ENCODE results near the gene BICRAL. TPM values are rescaled to one million over a fixed set of nuclear protein-coding genes. Genes with fewer than 3 reads are reported as not detected.
A peak's percentile ranks its signal among the peaks of the same experiment; 100 is the strongest.

Gene BICRAL
- total and polyA plus RNA-seq, 2 experiments from 2014 or later, result 2.1 to 6.3 TPM

- peaks cover 33% of the 10 kb centered on the region for H3K4me1 ChIP-seq (ENCODE audit: insufficient read depth)
- no peak overlapping the region for H2AFZ ChIP-seq
- no peak for DNase-seq (ENCODE audit: low spot score)
- WGBS (ENCODE audit: low lambda C conversion rate, missing lambda C conversion rate), result 90% methylated on average over 2 of the region's 2 CpGs
- peak overlapping the region; percentile 84 for H3K4me2 ChIP-seq
- H3K9me3 ChIP-seq (ENCODE audit: low read depth), result no peaks in the 10 kb centered on the region
- no peak overlapping the region for H3K4me3 ChIP-seq
- no peaks in the 10 kb centered on the region for H3K27me3 ChIP-seq
- no peaks in the 10 kb centered on the region for H3K9me2 ChIP-seq (replicated peaks; ENCODE audit: insufficient read depth)
- H3K79me2 ChIP-seq, result peaks cover 75% of the 10 kb centered on the region
- no peaks in the 10 kb centered on the region for H3K36me3 ChIP-seq (replicated peaks; ENCODE audit: insufficient read depth, low read depth)
- H4K20me1 ChIP-seq (ENCODE audit: insufficient read depth, poor library complexity, severe bottlenecking), result peaks cover 14% of the 10 kb centered on the region
- no peak overlapping the region for H3K27ac ChIP-seq
- TF ChIP-seq EZH2phosphoT487 (IDR thresholded peaks at IDR 0.05; ENCODE audit: low read depth, severe bottlenecking, unreplicated experiment) (no peak), EZH2 (IDR thresholded peaks at IDR 0.05; ENCODE audit: borderline replicate concordance) (no peak)
- TF ChIP-seq, protein P1, sequence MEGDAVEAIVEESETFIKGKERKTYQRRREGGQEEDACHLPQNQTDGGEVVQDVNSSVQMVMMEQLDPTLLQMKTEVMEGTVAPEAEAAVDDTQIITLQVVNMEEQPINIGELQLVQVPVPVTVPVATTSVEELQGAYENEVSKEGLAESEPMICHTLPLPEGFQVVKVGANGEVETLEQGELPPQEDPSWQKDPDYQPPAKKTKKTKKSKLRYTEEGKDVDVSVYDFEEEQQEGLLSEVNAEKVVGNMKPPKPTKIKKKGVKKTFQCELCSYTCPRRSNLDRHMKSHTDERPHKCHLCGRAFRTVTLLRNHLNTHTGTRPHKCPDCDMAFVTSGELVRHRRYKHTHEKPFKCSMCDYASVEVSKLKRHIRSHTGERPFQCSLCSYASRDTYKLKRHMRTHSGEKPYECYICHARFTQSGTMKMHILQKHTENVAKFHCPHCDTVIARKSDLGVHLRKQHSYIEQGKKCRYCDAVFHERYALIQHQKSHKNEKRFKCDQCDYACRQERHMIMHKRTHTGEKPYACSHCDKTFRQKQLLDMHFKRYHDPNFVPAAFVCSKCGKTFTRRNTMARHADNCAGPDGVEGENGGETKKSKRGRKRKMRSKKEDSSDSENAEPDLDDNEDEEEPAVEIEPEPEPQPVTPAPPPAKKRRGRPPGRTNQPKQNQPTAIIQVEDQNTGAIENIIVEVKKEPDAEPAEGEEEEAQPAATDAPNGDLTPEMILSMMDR (IDR thresholded peaks at IDR 0.05; ENCODE audit: poor library complexity), result no peak
These were observed 5.2 kb downstream of the BICRAL start for GRCh38 chr6:42787063-42787472.

DNA sequence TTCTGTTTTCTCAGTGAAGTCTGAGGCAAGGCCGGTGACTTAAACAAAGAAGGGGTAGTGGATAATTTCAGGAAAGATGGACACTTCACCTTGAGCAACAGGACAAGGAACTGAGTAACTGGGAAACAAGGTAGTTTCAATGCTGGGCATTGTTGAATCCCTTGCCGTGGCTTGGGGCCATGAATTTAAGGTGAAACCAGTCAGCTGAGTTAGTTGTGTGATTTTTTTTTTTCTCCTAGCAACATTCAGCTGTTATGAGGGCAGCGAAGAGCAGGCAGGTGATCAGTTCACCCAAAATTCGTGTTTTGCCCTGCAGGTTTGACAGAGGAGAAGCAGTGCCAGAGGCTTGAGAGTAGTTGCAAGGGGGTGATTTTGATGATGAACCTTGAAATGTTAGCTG lies 6.8 kb downstream of the BICRAL start:
- Histone ChIP-seq H3K27me3 (no peaks in the 10 kb centered on the region), H3K4me2 (no peak overlapping the region), H4K20me1 (ENCODE audit: insufficient read depth, poor library complexity, severe bottlenecking) (peaks cover 14% of the 10 kb centered on the region), H3K79me2 (peaks cover 69% of the 10 kb centered on the region), H3K4me3 (no peak overlapping the region), H3K27ac (no peak overlapping the region), H3K9me2 (replicated peaks; ENCODE audit: insufficient read depth) (no peaks in the 10 kb centered on the region), H3K36me3 (replicated peaks; ENCODE audit: insufficient read depth, low read depth) (no peaks in the 10 kb centered on the region), H3K9me3 (ENCODE audit: low read depth) (no peaks in the 10 kb centered on the region), H2AFZ (no peak overlapping the region), H3K4me1 (ENCODE audit: insufficient read depth) (peaks cover 33% of the 10 kb centered on the region)
- DNase-seq (ENCODE audit: low spot score), result no peak
- WGBS (ENCODE audit: low lambda C conversion rate, missing lambda C conversion rate), result 83% methylated on average over 4 of the region's 4 CpGs
- TF ChIP-seq, protein P1 (IDR thresholded peaks at IDR 0.05; ENCODE audit: poor library complexity), result no peak
- no peak for TF ChIP-seq EZH2 (IDR thresholded peaks at IDR 0.05; ENCODE audit: borderline replicate concordance)
- no peak for TF ChIP-seq EZH2phosphoT487 (IDR thresholded peaks at IDR 0.05; ENCODE audit: low read depth, severe bottlenecking, unreplicated experiment)

DNA sequence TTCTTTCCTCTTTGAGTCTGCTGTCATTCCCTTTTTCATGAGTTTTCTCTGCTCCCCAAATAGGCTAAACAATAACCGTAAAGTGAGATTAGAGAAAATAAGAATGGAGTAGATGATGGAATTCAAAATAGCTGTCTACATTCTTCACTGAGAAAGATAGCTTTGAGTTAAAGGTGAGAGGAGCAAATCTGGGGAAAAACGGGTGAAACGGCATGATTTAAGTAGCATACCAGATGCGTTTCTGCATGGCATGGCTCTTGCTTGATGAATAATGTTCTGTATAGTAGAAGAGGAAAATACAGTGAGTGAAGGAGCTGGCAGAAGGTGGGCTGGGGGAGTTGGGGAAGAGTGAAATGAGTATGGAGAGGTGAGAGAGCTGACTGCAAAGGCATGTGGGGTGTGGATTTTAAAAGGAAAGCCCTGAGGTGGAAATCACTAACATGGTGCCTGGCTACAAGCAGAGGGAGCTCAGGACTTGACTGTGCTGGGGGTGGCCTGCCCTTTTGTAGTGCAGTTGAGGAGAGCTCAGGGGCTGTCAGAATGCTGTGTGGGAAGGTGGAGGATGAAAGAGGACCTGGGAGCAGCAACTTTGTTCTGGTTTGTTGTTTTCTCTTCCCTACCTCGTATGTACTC lies 8.8 kb downstream of the BICRAL start:
- Histone ChIP-seq H2AFZ (no peak overlapping the region), H4K20me1 (ENCODE audit: insufficient read depth, poor library complexity, severe bottlenecking) (peaks cover 14% of the 10 kb centered on the region), H3K36me3 (replicated peaks; ENCODE audit: insufficient read depth, low read depth) (no peaks in the 10 kb centered on the region), H3K79me2 (peaks cover 51% of the 10 kb centered on the region), H3K9me2 (replicated peaks; ENCODE audit: insufficient read depth) (no peaks in the 10 kb centered on the region), H3K4me1 (ENCODE audit: insufficient read depth) (peaks cover 19% of the 10 kb centered on the region), H3K4me3 (no peak overlapping the region), H3K9me3 (ENCODE audit: low read depth) (no peaks in the 10 kb centered on the region), H3K27ac (no peak overlapping the region), H3K4me2 (no peak overlapping the region), H3K27me3 (no peaks in the 10 kb centered on the region)
- 49% methylated on average over 5 of the region's 5 CpGs for WGBS (ENCODE audit: low lambda C conversion rate, missing lambda C conversion rate)
- DNase-seq (ENCODE audit: low spot score), result no peak
- TF ChIP-seq EZH2 (IDR thresholded peaks at IDR 0.05; ENCODE audit: borderline replicate concordance) (no peak), EZH2phosphoT487 (IDR thresholded peaks at IDR 0.05; ENCODE audit: low read depth, severe bottlenecking, unreplicated experiment) (no peak)
- TF ChIP-seq, protein P1 (IDR thresholded peaks at IDR 0.05; ENCODE audit: poor library complexity), result no peak
